NCI-H524 treated with DMSO at 0.1 percent for 48 hours (cell line): ENCODE results near the gene AADAC.
"Not testable (repeated sequence)": the region's sequence is repeated elsewhere in the genome, so short reads cannot be mapped to it uniquely, and the experiment has no call there.

Experiments
- DNase-seq: peaks from one replicate; lab custom pipeline; 2025; lab: John Stamatoyannopoulos, UW

The AADAC gene

GRCh38 chr3:151798466-151798865 is 15.4 kb upstream of the AADAC start:
- no peak for DNase-seq

- no peak for DNase-seq
These were observed 13.5 kb upstream of the AADAC start for GRCh38 chr3:151800431-151800830.

GRCh38 chr3:151804267-151804666 is 9.6 kb upstream of the AADAC start:
- no peak for DNase-seq

- DNase-seq: no peak
These were observed 7.1 kb upstream of the AADAC start for GRCh38 chr3:151806838-151807237.

- not testable (repeated sequence) for DNase-seq
These were observed 5.0 kb upstream of the AADAC start for GRCh38 chr3:151808926-151809325.

GRCh38 chr3:151811474-151811873 is 2.4 kb upstream of the AADAC start:
- DNase-seq: no peak

- DNase-seq: no peak
These were observed 672 bp downstream of the AADAC start for GRCh38 chr3:151814588-151814987.

GRCh38 chr3:151816091-151816604 is 2.2 kb downstream of the AADAC start:
- no peak for DNase-seq

- DNase-seq: no peak
These were observed 3.6 kb downstream of the AADAC start for GRCh38 chr3:151817473-151817872.

GRCh38 chr3:151818361-151818760 is 4.4 kb downstream of the AADAC start:
- DNase-seq: no peak

- no peak for DNase-seq
These were observed 6.0 kb downstream of the AADAC start for GRCh38 chr3:151819910-151820309.

- DNase-seq: no peak
These were observed 13.9 kb downstream of the AADAC start for GRCh38 chr3:151827816-151828215.

- DNase-seq: no peak
These were observed 22.0 kb downstream of the AADAC start for GRCh38 chr3:151835751-151836525.

- peak; percentile 81 for DNase-seq
These were observed 23.1 kb downstream of the AADAC start for GRCh38 chr3:151837057-151837456.

- DNase-seq: peak; percentile 60
These were observed 24.8 kb downstream of the AADAC start for GRCh38 chr3:151838574-151839312.

- DNase-seq: peak; percentile 54
These were observed 25.4 kb downstream of the AADAC start for GRCh38 chr3:151839313-151839631.

GRCh38 chr3:151841801-151842200 is 27.9 kb downstream of the AADAC start:
- DNase-seq: no peak

GRCh38 chr3:151843275-151843674 is 29.4 kb downstream of the AADAC start:
- no peak for DNase-seq

- DNase-seq: no peak
These were observed 31.5 kb downstream of the AADAC start for GRCh38 chr3:151845306-151845905.

GRCh38 chr3:151850065-151850464 is 36.1 kb downstream of the AADAC start:
- not testable (repeated sequence) for DNase-seq

- DNase-seq: no peak
These were observed 38.3 kb downstream of the AADAC start for GRCh38 chr3:151852074-151852811.

GRCh38 chr3:151856118-151856517 is 42.2 kb downstream of the AADAC start:
- DNase-seq: no peak
